ENCODE data around the gene CCT5.
"Not testable (repeated sequence)": the region's sequence is repeated elsewhere in the genome, so short reads cannot be mapped to it uniquely, and the experiment has no call there.

Gene CCT5

DNA sequence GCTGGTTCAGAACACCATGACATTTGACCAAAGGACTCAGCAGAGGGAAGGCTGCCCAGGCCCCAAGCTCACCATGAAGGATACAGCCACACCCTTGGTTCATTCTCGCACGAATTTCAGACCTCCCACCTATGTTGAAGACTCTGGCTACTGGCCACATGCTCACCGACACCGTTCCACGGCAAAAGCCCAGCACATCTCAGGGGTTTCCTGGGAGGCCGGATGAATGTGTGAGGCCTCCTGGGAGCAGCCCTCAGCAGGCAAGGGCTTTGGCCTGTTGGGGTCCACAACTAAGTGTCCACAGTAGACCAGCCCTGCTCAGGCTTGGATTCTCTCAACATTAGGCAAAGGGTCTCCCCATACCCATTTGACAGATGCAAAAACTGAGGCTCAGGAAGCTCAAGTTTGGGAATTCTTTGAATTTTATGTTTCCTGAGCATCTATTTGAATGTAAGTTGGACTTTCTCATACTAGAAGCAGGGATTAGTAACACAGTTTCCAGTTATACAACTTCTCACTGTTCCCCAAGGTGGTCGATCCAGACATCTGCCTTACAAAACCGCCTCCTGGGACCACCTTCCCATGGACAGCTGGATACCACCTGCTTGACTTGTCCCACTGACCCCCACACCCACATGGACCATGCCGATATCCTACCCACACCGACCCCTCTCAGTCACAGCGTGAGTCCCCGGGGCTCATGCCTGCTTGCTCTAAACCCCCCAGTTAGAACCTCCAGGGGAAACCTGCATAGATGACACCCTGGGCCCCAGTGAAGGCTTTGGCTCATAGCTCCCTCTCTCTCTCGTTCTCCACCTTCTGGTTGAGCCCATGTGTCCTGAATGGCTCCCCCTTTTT lies 27.9 kb downstream of the CCT5 start:
- ATAC-seq = no peak
- no peak for DNase-seq

DNA sequence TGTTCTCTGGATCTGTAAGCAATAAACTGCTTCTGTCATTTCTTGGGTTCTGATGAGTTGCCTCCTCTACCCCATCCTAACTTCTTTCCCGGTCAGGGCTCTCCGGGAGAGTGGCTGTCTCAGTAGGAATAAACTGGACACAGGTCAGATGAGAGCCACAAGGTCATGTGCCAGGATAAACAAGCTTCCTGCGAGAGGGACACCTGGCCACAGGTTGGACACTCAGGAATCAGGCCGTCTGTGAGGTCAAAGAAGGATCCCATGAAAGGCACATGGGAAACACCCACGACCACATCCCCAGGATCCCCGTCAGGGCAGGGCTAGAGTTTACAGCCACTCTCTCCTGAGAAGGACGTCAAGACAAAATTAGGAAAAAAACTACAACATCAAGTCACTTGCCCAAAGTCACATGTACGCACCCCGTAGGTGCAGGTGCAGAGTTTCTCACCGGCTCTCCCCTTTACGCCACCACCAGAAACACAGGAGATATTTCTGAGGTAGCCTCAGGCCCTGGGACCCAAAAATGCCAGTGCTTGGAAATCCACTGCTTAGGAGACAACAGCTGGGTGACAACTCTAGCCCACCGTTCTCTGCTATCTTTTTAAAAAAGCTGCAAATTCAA lies 28.7 kb downstream of the CCT5 start:
- no peak for ATAC-seq

DNA sequence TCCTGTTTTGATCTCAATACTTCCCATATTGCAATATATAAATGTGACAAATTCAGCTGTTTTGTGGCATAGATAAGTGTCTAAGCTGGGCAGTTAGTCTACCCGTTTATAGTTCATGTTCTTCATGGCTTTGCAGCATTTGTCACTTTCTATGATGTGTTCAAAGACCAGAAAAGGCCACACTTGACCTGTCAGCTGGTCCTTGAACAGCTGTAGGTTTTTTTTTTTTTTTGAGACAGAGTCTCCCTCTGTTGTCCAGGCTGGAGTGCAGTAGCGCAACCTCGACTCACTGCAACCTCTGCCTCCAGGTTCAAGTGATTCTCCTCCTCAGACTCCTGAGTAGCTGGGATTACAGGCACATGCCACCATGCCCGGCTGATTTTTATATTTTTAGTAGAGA lies 29.2 kb downstream of the CCT5 start:
- ATAC-seq = no peak
- DNase-seq = no peak

More for the DNA sequence above, 28.7 kb downstream of the CCT5 start:
- no peak for DNase-seq

DNA sequence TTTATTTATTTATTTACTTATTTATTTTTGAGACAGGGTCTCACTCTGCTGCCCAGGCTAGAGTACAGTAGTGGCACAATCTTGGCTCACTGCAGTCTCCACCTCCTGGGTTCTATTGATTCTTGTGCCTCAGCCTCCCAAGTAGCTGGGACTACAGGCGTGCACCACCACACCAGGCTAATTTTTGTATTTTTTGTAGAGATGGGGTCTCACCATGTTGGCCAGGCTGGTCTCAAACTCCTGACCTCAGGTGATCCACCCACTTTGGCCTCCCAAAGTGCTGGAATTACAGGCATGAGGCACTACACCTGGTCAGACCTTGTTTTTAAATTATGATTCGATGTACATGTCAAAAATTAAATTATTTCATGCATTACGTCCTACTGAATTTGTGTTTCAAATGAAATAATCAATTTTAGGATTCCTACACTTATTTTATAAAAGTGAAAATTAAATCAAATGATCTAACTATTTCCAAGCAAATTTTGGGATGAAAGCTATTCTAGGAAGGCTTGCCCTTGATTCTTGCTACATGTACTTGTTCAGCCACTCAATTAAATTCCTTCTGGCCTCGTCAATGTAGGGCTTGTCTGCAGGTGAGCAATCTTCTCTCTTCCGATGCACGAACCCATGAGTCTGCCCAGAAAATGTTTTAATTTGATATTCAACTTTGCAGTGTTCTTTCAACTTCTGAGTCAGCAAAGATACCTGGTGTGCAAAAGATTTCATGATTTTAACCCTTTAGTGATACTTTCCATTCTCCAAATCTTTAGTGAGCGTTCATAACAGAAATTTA lies 30.0 kb downstream of the CCT5 start:
- DNase-seq (no peak), ATAC-seq (no peak)

DNA sequence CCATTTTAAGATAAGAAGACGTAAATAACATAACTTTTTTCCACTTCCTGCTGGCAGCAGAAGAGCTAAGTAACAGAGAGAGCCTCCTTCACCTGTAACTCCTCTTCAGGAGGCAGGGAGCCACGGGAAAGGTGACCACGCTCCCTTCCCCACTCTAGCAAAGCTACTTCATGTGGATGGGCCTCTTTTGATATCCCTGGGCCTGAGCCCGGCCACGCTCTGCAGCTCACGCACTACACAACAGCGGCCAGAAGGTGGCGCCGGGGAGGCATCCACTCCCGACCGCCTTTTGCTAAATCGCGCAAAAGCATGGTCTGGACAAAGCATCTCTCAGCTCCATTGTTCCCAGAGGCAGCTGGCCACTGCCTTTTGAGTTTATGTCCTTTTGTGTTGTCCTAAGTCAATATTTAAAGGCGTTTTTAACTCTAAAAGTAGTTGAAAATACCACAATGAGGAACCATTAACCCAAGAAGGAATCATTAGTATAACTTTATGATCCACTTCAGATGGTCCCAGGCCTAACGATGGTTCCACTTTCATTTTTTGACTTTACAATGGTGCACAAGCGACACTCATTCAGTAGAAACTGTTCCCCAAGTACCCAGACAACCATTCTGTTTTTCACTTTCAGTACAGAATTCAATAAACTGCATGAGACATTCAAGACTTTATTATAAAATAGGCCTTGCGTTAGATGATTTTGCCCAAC lies 34.0 kb downstream of the CCT5 start:
- DNase-seq = peak; percentile 87
- ATAC-seq = peak; percentile 95

DNA sequence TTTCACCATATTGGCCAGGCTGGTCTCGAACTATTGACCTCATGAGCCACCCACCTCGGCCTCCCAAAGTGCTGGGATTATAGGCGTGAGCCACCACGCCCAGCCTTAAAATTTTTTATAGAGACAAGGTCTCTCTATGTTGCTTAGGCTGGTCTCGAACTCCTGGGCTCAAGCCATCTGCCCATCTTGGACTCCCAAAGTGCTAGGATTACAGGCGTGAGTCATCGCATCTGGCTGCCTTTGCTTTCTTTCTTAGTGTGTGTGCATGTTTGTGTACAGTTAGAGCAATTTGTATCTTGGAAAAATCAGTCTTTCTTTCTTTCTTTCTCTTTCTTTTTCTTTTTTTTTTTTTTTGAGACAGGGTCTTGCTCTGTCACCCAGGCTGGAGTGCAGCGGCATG lies 35.3 kb downstream of the CCT5 start:
- DNase-seq, ATAC-seq: not testable (repeated sequence)

DNA sequence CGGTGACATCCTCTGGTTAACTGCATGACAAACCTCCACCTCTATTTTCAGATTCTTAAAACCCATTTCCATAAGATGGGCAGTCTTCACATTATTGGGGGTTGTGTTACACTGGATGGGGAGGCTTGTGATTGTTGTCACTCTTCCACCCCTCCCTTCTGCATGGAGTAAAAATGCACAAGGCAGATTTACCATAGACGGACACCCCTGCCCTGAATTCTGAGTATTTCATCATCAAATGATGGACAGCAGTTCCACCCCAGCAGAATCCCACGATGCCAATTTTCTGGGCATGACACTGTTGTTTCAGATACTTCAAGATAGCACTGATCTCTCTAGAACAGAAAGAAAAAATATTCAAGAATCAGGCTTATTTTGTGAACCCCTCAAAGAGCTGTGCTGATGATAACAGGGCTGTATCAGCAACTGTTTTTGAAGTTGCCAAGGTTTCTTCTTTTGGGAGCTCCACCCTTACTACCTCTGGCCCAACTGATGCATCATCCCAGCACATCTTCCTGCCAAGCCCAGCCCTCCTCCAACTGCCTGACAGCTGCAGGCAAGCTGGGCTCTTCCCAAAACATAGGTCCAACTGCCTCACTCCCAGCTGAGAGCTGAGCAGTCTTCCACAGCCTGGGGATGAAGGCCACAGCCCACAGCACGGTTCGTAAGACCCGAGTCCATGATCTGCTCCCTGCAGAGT lies 36.2 kb downstream of the CCT5 start:
- ATAC-seq (no peak), DNase-seq (no peak)

DNA sequence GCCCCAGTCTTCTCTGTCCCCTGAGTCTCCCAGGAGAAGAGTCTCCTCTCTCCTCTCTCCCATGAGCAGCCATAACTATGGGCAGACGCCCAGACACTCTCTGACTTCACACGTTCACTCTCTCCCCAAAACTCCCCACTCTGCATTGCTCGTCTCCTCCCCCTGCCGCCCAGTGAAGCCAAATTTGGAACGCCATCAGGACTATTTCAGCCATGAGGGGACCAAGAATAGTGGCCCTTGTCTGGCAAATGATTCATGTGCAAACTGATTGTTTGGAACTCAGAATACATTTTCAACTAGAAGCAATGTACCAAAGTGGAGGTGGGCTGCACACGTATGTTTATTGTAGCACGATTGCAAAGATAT lies 36.8 kb downstream of the CCT5 start:
- no peak for DNase-seq
- no peak for ATAC-seq

DNA sequence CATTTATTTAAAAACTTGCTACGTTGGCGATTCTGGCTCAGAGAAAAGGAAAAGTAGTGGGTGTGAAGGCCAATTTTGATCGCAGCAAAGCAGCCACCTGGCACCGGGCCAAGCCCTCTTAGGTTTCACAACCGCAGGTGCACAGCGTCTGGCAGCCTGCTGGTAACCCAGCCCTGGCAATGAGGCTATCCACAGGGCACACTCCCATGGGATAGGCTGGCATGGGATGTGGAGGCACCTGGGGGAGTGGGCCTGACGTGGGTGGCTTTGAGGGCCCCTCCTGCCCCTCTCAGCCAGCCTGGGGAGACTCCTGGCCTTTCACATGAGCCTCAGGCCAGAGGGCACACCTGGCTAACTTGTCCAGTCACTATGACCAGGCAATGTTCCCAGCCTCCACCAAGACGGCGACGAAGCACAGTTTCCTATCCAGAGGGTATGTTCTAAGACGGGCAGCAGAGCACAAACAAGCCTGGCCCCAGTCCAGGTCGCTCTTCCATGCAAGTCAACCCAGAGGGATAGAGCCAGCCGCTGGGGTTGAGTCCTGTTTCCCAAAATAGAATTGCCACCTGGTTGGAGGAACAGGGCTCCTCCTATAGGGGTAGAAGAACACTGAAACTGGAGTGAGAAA lies 38.6 kb downstream of the CCT5 start:
- ATAC-seq (no peak), DNase-seq (peak; percentile 46)

DNA sequence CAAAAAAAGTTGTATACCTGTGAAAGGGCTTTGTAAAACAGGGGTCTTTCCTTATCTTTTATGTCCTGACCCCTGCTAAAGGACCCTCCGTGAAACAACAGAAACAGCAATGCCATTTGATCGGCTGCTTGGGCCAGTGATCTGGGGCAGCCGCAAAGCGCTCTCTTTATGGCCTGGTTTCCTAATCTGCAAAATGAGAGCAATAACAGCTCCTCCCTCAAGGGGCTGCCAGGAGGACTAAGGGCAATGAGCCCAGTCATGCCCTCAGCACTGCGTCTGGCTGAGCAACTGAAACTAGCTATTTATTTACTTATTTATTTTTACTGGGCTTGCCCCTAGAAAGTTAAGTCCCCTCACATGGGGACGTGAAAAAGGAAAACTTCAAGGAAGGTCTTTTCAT lies 39.3 kb downstream of the CCT5 start:
- no peak for DNase-seq
- no peak for ATAC-seq

DNA sequence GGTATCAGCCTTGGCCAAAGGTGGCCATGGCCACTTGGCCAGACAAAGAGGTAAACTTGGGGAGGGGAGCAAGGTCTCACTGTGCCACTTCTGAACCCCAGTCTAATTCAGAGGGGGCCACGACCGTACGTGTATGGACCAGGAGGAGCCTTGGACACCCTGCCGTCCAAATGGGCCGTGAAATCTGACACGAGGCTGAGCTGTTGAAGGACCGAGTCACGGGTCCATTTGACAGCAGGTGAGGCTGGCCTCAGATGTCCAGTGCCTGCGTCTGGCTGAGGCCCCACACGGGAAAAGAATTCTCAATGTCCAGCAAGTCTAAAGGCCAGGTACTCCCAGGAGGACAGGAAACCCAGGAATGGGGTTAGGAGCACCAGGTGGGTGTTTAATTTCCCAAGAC lies 39.9 kb downstream of the CCT5 start:
- DNase-seq = no peak
- no peak for ATAC-seq

DNA sequence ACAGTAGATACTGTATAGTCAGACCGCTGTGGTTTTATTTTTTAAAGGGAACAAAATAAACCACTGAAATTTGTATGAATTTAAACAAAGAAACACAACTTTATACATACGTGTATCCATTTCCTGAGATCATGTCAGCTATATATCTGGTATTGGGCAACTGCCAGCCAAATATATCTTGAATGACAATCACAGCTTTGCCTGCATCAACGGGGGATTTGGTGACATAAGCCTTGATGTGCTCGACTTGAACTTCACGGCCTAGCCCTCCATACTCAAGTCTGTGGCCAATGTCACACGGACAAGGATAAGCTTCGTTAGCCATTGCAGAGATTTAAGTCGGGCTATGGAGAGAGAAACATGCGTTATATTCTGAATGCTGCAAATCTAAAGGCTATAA lies 40.4 kb downstream of the CCT5 start:
- DNase-seq (no peak), ATAC-seq (no peak)

DNA sequence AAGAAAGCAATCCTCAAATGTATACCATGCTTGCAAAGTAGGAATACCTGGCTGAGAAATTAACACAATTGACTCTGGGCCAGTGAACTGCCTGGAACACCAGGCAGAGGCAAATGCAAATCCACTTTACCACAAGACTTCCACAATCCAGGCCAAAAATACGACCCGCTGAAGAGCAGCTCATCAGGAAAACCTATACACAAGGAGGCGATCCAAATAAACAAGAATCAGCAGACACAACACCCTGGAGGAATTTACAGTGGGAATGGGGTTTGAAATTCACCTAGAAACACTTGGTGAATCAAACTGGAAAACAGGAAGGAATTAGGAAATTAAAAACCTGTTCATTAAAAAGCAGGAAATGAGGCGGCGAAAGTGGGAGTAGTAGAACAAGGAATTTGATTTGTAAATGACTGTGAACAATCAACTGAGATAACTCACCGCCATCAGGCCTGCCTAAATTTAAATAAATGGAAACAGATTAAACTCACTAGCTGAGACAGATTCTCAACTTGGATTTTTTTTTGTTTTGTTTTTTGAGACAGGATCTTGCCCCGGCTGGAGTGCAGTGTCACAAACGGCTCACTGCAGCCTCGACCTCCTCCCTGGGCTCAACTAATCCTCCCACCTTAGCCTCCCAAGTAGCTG lies 41.7 kb downstream of the CCT5 start:
- ATAC-seq (no peak), DNase-seq (no peak)

DNA sequence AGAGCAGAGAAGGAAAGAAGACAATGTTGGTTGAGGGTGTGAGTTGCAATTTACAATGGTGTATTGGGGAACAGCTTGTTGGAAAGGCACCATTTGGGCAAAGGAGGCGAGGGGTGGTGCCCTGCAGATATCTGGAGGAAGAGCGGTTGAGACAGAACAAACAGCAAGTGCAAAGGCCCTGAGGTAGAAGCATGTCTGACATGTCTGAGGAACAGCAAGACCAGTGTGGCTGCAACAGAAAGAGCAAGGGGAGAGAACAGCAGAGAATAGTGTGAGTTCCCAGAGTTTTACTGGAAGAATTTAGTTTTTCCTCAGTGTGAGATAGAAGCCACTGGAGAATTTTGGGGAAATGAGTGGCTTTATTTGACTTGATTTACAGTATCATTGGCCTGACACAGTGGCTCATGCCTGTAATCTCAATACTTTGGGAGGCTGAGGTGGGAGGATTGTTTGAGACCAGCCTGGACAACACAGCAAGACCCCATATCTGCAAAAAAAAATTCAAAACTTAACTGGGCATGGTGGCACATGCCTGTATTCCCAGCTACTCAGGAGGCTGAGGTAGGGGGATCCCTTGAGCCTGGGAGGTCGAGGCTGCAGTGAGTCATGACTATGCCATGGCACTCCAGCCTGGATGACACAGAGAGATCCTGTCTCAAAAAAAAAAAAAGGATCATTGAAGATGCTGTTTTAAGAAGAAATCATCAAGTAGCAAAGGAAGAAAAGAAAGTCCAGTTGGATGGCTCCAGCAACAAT lies 44.0 kb downstream of the CCT5 start:
- ATAC-seq (no peak), DNase-seq (no peak)

DNA sequence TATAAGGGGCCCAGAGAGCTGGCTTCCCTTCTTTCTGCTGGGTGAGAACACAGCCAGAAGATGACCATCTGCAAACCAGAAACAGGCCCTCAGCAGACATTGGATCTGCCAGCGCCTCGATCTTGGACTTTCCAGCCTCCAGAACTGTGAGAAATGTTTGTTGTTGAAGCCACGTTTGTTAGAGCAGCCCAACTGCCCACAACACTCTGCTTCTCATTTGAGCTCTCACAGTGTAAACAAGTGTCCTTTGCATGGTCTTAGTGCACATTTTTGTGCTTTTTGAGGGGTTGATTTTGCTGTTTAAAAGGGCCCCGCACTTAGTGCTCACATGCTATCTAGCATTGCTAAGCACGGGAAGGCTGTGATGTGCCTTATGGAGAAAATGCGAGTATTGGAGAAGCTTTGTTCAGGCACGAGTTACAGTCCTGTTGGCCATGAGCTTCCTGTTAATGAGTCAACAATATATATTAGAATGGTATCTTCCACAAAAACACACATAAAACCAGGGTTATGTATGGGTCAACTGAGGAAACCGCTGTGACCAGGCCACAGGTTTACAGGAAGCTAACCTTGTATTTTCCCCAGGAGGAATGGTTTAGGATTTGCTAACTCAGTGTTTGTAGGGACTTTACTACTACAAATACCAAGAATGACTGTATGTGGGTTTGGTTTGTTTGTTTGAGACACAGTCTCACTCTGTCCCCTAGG lies 45.7 kb downstream of the CCT5 start:
- ATAC-seq (no peak), DNase-seq (no peak)

DNA sequence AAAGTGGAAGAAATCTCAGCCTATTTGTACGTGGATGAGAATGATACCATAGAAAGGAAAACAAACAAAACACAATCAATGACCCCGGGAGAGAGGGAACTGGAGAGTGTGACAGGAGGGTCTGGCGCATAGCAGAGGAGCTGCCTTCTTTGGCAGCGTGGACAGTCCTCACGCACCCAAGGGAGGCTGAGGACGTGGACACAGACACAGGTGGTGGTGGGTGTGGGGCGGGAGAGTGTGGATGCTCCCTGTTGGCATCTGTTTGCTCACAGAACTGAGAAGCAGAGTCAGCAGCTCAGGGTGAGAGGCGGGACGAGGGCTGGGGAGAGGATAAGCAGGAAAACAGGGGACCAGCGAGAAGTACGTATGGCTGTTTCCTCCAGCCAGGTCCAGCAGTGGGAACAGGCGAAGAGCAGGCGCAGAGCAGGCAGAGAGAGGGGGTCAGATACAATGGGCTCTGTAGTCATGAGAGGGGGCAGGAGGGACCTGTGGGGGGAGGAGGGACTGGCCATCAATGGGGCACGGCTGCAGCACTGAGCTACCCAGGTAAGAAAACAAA lies 47.6 kb downstream of the CCT5 start:
- no peak for ATAC-seq
- DNase-seq = no peak

DNA sequence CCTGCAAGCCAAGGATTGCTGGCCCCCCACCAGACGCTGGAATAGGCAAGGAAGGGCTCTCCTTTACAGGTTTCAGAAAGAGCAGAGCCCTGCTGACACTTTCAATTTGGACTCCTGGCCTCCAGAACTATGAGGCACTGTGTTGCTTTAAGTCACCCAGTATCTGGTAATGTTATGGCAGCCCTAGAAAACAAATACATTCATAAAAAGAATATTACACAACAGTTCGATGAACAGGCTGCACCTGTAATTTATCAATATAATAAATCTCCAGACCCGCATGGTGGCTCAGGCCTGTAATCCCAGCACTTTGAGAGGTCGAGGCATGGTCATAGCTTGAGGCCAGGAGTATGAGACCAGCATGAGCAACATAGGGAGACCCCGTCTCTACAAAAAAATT lies 50.2 kb downstream of the CCT5 start:
- no peak for DNase-seq
- ATAC-seq = no peak

DNA sequence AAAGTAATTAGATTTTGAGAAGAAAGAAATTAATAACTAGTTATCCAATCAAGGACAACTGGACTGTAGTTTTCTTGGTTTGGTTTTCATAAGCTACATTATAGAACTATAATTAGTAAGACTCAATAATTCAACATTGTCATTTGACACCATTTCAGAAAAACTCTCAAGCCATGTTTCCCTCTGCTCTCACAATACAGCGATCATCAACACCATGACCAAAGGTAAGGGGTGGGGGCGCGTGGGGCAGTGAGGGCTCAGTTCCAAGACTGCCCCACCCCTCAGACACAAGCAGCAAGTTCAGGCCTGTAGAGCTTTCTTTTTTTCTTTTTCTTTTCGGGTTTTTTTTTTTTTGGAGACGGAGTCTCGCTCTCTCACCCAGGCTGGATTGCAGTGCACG lies 51.2 kb downstream of the CCT5 start:
- DNase-seq (no peak), ATAC-seq (no peak)
